ENCODE results near the gene DGKI.

The DGKI gene

DNA sequence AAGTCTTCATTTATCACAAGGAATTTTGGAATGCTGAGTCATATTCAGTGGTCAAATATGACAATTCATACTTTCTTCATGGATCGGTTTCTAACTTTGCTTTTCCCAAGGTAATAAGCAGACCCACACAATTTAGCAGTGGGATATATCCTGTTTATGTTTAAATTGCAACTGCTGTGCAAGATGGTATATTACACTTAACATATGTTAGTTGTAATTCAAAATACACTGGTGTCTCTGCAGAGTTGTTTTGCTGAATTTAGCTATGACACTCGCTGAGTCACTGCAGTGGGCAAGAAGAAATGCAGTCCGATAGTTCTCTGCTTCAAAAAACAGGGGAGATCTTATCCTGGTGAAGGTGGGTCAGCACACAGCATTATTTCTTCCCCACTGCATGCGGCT is 308.4 kb downstream of the DGKI start:
- no peak for DNase-seq (ENCODE audit: low spot score)

- DNase-seq (ENCODE audit: low spot score) = no peak
Observed at GRCh38 chr7:137535579-137535978, 311.2 kb downstream of the DGKI start.

- DNase-seq (ENCODE audit: low spot score) = no peak
Observed at GRCh38 chr7:137531671-137532070, 315.1 kb downstream of the DGKI start.

DNA sequence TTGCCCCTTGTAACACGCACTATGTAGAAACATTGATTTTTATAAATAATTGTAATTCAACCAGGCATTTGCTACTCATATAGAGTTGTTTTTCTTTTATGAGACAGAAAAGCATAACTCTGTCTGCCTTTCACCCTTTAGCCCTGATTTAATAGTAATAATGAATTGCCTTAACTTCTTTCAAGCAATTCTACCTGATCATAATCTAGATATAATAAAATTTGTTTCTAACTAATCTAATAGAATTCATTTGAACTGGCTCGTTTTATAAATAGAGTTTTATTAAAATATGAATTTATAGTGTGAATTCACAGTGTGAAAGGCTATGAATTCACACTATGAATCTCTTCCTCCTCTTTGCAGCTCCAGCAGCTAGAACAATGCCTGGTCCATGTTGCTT is 319.1 kb downstream of the DGKI start:
- no peak for DNase-seq (ENCODE audit: low spot score)

GRCh38 chr7:137523171-137523570 is 323.6 kb downstream of the DGKI start:
- DNase-seq (ENCODE audit: low spot score) = no peak

DNA sequence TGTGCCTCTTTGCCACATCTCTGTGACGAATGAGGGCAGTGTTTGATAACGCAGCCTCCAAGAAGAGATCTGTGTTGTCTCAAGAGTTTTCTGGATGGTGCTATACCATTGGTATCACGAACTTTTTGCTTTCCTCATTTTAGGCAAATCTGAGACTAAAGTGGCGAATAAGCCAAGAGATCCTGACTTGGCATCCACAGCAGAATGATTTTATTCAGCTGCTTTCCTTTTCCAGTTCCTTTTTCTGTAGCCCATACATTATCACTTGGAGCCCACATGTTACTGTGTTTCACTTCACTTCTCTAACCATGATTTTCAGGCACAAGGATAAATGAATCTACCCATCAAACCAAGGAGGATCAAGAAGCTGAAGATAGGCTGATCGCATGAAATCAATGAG is 325.3 kb downstream of the DGKI start:
- DNase-seq (ENCODE audit: low spot score) = no peak

GRCh38 chr7:137519947-137520346 is 326.8 kb downstream of the DGKI start:
- DNase-seq (ENCODE audit: low spot score) = no peak

- DNase-seq (ENCODE audit: low spot score) = no peak
Observed at GRCh38 chr7:137519181-137519691, 327.5 kb downstream of the DGKI start.

DNA sequence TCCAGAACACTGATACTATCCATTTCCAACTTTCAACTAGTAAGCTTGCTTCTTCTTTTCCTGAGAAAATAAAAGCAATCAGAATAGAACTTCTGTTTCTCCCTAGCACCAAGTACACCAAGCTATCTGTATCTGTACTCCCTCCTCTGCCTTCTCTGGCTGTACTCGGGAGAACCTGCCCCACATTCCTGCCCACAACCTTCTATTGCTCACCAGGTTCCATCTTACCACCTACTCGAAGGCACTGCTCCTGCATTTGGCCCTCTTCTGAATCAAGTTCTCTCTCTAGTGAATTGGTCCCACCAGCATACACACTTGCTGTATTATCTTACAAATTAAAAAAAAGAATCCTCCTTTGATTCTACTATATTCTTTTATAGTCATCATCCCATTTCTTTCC is 333.7 kb downstream of the DGKI start:
- no peak for DNase-seq (ENCODE audit: low spot score)

- no peak for DNase-seq (ENCODE audit: low spot score)
Observed at GRCh38 chr7:137507096-137507495, 339.7 kb downstream of the DGKI start.

GRCh38 chr7:137506031-137506430 is 340.7 kb downstream of the DGKI start:
- DNase-seq (ENCODE audit: low spot score) = no peak

GRCh38 chr7:137501562-137501961 is 345.2 kb downstream of the DGKI start:
- DNase-seq (ENCODE audit: low spot score) = no peak

DNA sequence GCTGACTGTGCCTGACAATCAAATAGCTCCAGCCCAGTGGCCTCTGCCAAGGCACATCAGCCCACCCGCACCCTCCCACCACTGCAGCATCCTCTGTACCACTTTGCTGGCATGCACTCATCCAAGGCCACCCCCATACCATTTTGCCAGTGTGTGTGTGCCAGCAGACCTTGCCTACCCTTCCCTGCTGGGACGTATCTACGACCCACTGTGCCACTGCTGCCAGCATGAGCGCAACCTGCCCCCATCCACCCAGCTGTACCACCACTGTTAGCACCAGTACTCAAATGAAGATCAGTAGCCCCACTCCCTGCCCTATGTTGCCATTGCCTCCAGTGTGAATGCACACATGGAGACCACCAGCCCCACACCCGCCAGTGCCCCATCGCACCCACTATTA is 353.9 kb downstream of the DGKI start:
- no peak for DNase-seq (ENCODE audit: low spot score)

GRCh38 chr7:137489880-137490279 is 356.9 kb downstream of the DGKI start:
- no peak for DNase-seq (ENCODE audit: low spot score)

DNA sequence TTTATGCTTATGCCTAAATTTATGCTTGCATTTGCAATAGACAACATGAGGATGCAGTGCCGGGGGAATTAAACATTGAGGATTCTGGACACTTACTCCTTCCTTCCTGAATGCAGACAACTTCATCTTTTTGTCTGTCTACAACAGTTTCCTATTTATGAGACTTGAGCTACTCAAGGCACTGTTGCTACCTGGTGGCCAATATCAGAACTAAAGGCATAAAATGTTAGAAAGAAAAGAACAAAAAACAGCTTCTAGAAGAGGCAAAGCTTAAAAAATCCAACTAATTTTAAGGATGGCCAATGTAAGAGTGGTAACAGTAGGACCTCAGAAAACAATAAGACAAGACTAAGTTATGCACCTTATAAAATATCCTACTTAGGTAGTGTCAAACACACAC is 358.7 kb downstream of the DGKI start:
- DNase-seq (ENCODE audit: low spot score) = no peak

DNA sequence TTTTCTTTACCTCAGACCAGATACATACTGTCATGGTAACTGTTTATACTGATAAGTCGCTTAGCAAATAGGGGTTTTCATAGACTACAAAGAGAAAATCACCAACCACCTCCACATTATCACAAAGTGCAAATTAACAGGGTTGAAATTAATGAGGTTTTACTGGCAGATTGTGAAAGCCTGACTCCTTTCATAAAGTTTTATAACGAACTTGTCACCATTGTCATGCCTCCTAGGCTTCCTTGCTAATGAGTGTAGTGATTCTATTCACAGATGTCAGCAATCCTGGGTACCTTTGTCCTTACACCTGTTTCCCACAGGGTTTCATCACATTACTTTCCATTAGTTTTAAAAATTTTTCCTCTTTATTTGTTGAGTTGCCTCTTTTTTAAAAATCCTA is 361.0 kb downstream of the DGKI start:
- no peak for DNase-seq (ENCODE audit: low spot score)

DNA sequence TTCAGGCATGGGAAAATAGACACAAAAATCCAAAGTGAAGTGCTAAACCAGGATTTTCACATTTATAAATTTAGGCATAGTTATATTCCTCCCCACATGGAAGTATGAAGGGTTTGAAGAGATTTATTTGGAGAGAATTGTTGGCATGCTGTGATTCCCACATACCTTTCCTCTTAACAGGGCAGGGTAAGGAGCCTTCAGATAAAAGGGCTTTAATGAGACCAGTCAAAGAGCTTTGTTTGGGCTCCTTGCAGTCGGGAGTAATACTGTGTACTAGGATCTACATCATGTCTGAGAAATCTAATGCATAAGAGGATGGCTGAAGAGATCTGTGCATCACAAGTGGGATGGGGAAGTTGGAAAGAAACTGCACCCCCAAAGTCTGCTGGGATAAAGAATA is 362.4 kb downstream of the DGKI start:
- no peak for DNase-seq (ENCODE audit: low spot score)

GRCh38 chr7:137482466-137482865 is 364.3 kb downstream of the DGKI start:
- DNase-seq (ENCODE audit: low spot score) = no peak

GRCh38 chr7:137480824-137481365 is 365.9 kb downstream of the DGKI start:
- DNase-seq (ENCODE audit: low spot score) = no peak

- no peak for DNase-seq (ENCODE audit: low spot score)
Observed at GRCh38 chr7:137480401-137480800, 366.4 kb downstream of the DGKI start.

- no peak for DNase-seq (ENCODE audit: low spot score)
Observed at GRCh38 chr7:137476937-137477336, 369.8 kb downstream of the DGKI start.

GRCh38 chr7:137475966-137476365 is 370.8 kb downstream of the DGKI start:
- no peak for DNase-seq (ENCODE audit: low spot score)

- DNase-seq (ENCODE audit: low spot score) = no peak
Observed at GRCh38 chr7:137474540-137475026, 372.2 kb downstream of the DGKI start.

- DNase-seq (ENCODE audit: low spot score) = no peak
Observed at GRCh38 chr7:137471128-137471527, 375.6 kb downstream of the DGKI start.

GRCh38 chr7:137469858-137470257 is 376.9 kb downstream of the DGKI start:
- no peak for DNase-seq (ENCODE audit: low spot score)
